SKM-1 treated with dmso at 0.1 percent for 144 hours (cell line): Measurements from ENCODE around the gene UTF1.
"Not testable (repeated sequence)": the region's sequence is repeated elsewhere in the genome, so short reads cannot be mapped to it uniquely, and the experiment has no call there.

Experiments
- DNase-seq: peaks from one replicate; lab custom pipeline; 2025; ENCODE audit not compliant: unreplicated experiment; lab: John Stamatoyannopoulos, UW

UTF1 gene

GRCh38 chr10:133225707-133226191, 4.3 kb upstream of the UTF1 start:
- DNase-seq, result no peak

DNA sequence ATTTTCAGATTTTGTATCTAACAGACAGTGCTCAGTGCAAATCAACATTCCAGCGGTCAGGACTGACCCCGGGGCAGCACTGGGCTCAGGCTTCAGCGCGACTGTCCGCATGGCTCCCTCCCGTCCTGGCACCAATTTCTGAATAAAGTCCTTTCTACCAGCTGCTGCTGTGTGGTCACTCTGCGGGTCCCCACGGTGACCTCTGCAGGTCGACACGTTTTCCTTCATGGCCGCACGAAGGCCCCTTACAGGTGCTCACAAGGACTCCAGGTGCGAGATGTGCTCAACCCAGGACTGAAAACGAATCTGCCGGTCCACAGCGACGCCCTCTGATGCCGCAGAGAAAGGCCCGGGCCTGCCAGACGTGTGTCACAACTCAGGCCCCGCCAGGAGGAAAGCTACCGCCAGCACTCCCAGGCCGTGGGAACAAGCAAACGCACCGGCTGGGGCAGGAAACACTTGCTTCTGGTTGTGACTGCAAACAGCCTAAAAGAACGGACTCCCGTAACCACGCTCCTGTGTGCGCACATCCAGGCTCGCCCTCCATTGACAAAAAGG, 3.7 kb upstream of the UTF1 start:
- DNase-seq, result no peak

GRCh38 chr10:133227256-133227655, 2.8 kb upstream of the UTF1 start:
- no peak for DNase-seq

DNA sequence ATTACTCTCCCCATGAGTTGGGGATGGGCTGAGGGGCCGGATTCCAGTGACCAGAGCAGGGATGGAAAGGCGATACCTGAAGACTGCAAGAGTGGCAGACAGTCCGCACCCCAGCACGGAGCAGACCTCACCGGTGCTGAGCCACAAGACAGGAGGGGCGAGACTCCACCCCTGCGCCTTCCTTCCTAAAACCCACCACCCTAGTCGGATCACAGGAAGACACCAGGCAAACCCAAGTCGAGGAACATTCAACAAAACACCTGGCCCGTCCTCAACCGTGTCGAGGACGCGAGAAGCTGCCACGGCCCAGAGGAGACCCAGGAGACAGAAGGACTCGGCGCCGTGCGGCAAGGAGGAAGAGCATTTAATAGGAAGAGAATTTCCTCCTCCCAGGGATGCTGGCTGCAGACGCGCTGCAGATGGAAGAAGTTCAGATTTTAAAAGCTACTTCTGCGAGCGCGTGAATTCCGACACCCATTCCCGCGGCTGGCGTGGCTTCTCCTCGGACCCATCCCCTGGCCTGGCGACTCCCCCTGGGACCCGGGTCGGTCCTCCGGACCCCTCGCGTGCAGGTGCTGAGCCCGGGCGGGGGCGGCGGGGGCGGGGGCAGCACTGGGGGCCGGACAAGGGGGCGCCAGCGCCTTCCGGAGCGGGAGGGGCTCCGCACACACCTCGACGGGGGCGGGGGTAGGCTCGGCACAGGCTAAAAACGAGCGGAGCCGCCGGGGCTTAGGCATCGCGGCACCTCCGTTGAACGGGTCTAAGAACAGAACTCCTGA, 563 bp upstream of the UTF1 start:
- DNase-seq, result no peak

DNA sequence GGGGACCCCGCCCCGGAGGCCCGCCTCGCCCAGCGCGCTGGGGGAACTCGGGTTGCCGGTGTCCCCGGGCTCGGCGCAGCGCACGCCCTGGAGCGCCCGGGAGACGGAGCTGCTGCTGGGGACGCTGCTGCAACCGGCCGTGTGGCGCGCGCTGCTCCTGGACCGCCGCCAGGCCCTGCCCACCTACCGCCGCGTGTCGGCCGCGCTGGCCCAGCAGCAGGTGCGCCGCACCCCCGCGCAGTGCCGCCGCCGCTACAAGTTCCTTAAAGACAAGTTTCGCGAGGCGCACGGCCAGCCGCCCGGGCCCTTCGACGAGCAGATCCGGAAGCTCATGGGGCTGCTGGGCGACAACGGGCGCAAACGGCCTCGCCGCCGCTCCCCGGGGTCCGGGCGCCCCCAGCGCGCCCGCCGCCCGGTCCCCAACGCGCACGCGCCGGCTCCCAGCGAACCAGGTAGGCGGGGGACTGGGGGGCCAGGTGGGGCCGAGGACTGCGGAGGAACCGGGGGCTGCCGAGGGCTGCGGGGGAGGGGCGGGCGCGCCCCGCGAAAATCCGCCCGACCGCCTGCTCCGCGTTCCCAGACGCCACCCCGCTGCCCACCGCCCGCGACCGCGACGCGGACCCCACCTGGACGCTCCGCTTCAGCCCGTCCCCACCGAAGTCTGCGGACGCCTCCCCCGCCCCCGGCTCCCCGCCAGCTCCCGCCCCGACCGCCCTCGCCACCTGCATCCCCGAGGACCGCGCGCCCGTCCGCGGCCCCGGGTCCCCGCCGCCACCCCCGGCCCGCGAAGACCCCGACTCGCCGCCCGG, 574 bp downstream of the UTF1 start:
- DNase-seq, result no peak

DNA sequence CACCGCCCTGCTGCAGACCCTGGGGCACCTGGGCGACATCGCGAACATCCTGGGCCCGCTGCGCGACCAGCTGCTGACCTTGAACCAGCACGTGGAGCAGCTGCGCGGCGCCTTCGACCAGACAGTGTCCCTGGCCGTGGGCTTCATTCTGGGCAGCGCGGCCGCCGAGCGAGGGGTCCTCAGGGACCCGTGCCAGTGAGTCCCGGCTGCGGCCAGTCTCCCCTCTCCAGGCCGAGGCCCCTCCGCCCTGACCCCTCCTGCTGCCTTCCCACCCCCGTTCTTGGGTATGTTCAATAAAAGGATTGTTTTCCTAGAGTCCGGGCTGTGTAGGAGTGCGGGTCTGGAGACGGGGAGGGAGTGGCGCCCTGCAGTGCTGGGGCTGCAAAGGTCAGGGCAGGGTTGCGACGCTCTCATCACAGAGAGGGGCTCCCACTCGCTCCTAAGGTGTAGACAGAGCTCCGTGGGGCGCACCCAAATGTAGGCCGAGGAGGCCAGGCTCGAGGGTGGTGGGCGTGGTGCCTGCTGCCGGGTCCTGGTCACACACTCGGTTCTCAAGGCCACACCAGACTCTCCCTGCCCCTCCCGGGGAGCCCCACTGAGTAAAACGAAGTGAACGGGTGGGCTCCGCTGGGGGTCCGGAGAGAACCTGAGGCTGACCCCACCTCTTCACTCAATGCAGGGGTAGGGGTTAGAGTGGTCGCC, 1.4 kb downstream of the UTF1 start:
- no peak for DNase-seq

GRCh38 chr10:133231946-133232574, 2.0 kb downstream of the UTF1 start:
- DNase-seq, result no peak

DNA sequence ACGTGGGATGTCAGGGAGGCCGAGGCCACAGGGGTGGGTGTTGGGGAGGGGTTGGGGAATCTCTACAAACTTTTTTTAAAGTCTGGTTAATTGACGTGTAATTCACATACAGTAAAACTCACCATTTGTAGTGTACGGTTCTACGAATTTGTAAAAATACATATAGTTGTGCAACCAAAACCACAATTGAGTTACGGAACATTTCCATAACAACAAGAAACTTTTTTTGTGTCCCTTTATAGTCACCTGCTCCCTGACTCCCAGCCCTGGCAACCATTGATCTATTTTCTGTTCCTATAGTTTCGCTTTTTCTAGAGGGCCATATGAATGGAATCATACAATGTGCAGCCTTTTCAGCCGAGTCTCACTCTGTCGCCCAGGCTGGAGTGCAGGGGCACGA, 4.8 kb downstream of the UTF1 start:
- not testable (repeated sequence) for DNase-seq

DNA sequence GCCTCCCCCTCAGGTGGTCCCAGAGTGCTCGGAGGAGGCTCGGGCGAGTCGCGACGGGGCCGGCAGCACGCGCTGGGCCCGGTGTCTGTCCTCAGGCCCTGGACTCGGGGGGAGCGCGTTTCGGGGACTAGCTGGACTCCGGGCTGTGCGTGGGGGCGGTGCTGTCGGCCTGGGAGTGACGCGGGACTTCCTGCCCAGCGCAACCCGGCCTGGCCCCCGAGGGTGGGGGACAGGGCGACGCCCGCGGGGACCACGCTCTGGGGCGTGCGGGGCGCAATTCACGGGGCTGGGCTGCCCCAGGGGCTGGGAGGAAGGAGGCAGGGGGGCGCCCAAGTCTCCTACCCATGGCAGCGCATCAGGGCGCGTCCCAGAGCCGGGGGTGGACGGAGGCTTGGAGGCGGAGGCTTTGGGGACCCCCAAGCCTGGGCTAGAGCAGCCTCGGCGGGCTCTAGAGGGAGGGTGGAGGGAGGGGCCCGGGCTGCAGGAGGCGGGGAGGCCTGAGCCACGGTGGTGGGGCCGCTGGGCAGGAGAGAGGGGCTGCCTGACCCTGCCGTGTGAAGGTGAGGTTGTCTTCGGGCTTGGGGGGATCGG, 5.3 kb downstream of the UTF1 start:
- no peak for DNase-seq

DNA sequence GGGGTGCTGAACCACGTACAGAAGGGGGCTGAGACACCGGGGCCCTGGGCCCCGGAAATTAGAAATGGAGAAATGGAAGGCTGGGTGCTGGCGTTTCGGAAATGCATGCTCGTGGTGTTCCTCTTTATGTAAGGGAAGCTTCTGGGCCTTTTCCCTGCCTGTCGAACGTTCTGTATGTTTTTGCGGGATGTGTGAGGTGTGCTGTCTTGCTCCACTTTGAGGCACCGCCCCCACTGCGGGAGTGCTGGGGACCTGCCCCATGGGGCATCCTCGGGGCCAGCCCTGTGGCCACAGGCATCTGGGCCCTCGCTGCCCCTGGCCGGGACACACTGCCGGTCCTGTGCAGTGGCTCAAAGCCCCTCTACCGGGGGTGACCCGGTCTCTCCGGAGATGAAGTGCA, 5.9 kb downstream of the UTF1 start:
- DNase-seq, result peak; percentile 45

DNA sequence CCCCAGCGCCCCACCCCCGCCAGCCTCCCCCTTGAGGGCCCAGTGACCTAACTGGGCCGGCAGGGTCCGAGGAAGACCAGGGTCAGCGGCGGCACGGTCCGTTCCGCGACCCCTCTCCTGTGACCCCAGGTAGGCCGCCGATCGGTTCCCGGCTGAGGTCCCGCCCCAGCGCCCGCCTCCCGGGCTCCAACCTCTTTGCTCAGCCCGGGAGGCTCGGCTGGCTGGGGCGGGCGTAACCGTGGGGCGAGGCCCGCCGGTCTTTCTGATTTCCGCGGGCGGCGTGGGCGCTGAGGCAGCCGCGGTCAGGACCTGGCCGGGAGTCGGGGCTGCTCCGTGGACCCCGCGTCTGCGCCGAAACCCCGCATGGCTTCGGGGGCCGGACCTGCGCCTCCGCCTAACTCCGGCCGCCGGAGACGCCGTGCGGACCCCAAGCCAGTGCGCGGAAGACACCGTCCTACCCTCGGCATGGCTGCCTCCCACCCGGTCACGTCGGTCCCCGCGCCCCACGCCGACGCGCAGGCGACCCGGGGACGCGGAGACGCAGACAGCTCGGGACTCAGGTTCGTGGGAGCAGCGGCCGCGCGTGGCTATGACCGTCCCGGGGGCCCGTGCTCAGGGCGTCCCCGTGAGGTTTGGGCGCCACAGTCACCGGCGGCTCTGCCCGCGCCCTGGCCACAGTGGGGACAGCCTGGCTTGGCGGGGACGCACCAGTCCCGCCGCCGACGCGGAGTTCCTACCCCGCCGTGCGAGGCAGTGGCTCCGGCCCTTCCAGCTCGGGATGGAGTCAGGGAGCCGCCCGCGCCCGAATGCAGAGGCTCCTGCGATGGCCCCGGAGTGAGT, 6.6 kb downstream of the UTF1 start:
- DNase-seq, result no peak

DNA sequence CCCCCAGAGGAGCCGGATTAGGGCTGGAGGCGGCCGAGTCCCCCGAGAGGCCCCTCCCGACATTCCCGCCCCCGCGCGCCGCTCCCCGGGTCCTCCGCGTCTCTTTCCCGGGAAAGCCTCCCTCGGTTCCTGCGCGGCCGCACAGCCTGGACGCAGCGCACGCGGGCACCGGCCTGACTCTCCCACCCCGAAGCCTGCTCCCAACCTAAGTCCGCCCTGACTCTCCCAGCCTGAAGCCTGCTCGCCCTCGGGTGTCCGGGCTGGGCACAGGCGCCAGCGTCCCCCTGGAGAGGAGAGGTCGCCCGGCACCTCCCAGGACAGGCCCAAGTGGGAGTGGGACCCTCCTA, 7.2 kb downstream of the UTF1 start:
- DNase-seq, result no peak

- DNase-seq, result no peak
These were observed 7.8 kb downstream of the UTF1 start, which contains the start of gene VENTX for GRCh38 chr10:133237588-133238465. Gene VENTX (plus strand): TSS chr10:133237855. CDS start chr10:133237915, 60 bp downstream.

- no peak for DNase-seq
These were observed 8.4 kb downstream of the UTF1 start for GRCh38 chr10:133238466-133238804.

- no peak for DNase-seq
These were observed 10.0 kb downstream of the UTF1 start for GRCh38 chr10:133239990-133240389.

DNA sequence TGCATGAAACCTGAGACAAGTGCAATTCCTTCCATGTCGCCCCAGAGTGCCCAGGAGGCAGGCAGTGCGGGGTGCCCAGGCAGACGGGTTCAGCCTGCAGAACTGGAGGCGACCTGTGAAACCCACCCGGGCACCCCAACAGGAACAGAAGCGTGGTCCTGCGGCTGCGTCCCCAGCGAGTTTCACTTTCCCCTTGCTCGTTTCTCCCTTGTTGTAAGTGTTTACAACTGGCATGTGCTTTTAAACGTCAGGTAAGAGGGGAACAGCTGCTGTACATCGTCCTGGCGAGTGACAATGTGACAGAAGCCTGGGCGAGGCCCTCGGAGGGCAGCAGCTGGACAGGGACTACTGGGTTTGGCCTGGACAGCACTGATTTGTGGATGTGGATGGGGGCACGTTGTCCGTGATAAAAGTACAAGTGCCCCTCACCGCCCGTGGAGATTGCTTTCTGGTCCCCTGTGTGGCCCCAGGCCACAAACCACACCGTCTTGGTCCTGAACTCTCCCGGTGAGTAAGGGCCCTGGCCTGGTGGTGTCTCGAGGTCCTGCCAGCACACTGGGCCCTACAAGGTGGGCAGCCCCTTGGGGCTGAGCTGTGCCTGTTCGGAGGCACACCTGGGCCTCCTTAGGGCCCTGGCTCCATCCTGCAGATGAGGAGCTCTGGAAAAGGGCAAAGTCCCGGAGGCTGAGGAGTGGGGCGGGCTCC, 11.6 kb downstream of the UTF1 start:
- DNase-seq, result no peak

GRCh38 chr10:133242611-133243356, 12.8 kb downstream of the UTF1 start:
- DNase-seq, result no peak
